ENCODE measurements around the gene GRID1. TPM values are rescaled to one million over a fixed set of nuclear protein-coding genes. Genes with fewer than 3 reads are reported as not detected.

Gene GRID1
- total and polyA plus RNA-seq, 2 experiments from 2014 or later, result not detected

DNA sequence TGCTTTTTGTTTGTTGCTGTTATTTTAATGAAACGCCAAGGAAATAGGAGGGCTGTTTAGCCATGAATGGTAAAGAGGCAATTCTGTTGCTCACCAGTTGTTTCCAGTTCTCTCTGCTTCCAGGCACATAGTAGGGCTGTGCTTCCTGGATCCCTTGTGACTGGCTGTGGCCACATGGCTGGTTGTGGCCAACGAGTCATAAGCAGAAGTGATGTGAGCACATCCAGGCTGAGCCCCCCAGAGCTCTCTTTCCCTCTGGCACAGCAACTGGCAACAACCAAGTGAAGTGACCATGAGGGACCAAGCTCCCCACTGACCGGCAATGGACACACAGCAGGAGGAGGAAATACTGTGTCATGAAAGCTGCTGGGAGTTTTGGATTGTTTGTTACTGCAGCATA, 10.3 kb downstream of the GRID1 start:
- Histone ChIP-seq H3K36me3 (ENCODE audit: low read depth) (no peaks in the 10 kb centered on the region), H3K9me2 (ENCODE audit: insufficient read depth) (no peaks in the 10 kb centered on the region), H3K4me2 (ENCODE audit: unreplicated experiment) (no peak overlapping the region), H3K9me3 (ENCODE audit: low read depth) (no peaks in the 10 kb centered on the region), H3K4me3 (no peak overlapping the region), H3K4me1 (ENCODE audit: insufficient read depth) (no peaks in the 10 kb centered on the region), H3K79me2 (ENCODE audit: insufficient read depth) (no peaks in the 10 kb centered on the region), H3K9ac (no peak overlapping the region), H3K27ac (no peak overlapping the region), H4K20me1 (ENCODE audit: insufficient read depth) (no peaks in the 10 kb centered on the region), H2AFZ (no peak overlapping the region), H3K27me3 (replicated peaks; ENCODE audit: insufficient read depth) (peaks cover 6% of the 10 kb centered on the region; the same call in 1 of the 2 replicates), H3F3A (ENCODE audit: insufficient read depth) (no peaks in the 10 kb centered on the region)
- in situ Hi-C loops (cut with MboI), result no loop called here
- DNase-seq, result no peak
- TF ChIP-seq EZH2 (IDR thresholded peaks at IDR 0.05; ENCODE audit: insufficient read depth, poor library complexity, severe bottlenecking), result no peak
- no peak for TF ChIP-seq EZH2phosphoT487 (IDR thresholded peaks at IDR 0.05; ENCODE audit: insufficient read depth, low read depth)
- 55 to 64% methylated on average over 3 of the region's 3 CpGs for WGBS, 2 experiments (ENCODE audit: low coverage in 1 of 2, low lambda C conversion rate in 2 of 2, missing lambda C conversion rate in 2 of 2)

DNA sequence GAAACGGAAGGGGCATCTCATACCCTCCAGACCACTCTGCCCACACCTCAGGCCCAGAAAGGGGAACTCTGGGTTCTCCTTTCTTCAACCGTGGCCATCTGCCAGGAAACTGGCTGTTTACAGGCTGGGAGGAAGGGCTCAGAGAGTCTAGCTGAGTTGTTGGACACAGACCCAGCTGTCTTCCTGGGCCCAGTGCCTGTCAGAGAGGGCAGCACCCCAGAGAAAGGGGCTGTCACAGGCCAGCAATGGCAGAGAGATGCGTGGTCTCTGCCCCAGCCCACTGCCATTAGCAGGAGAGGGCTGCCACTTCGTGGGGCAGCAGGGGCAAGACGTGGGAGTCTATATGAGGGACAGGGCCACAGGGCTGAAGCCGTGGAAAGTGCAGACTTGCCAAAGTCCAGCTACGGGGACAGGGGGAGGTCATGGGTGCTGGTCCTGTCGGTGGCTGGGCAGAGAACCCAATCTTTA, 11.0 kb downstream of the GRID1 start:
- H2AFZ ChIP-seq, result no peak overlapping the region

DNA sequence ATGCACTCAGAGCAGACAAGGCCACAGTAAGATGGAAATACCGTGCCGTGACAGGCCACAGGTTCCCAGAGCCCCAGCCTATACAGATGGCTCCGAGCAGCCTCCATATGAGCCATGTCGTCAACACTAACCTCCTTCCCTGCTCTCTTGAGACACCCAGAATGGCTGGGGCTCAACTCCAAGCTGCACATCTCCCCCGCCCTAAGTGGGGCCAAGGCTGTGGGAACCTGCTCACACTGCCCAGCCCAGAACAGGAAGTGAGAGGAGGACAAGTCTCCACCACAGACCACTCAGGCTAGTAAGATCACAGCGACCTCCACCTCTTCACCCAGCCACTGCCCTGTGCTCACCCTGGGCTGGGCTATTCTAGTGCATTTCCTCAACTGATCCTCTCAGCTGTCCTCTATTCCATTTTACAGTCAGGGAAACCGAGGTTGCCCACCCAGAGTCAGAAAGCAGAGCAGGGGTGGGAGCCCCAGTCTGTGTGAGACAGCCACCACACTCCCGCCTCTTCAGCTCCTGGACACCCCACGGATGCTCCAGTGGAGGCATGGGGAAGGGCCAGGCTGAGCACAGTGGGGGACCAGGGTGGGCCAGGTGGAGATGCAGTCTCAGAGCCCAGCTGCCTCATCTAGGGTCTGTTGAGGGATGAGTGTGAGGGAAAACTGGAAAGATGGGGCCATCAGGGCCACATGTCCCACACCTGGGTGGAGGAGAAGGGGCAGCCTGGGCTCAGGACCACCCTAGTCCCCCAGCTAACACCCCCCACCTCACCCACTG, 11.6 kb downstream of the GRID1 start:
- no peak for TF ChIP-seq EZH2 (IDR thresholded peaks at IDR 0.05; ENCODE audit: insufficient read depth, poor library complexity, severe bottlenecking)
- no peak for TF ChIP-seq EZH2phosphoT487 (IDR thresholded peaks at IDR 0.05; ENCODE audit: insufficient read depth, low read depth)
- Histone ChIP-seq H3K4me1 (ENCODE audit: insufficient read depth) (no peaks in the 10 kb centered on the region), H3K4me2 (ENCODE audit: unreplicated experiment) (no peak overlapping the region), H3F3A (ENCODE audit: insufficient read depth) (no peaks in the 10 kb centered on the region), H3K36me3 (ENCODE audit: low read depth) (no peaks in the 10 kb centered on the region), H3K9ac (no peak overlapping the region), H3K4me3 (no peak overlapping the region), H4K20me1 (ENCODE audit: insufficient read depth) (no peaks in the 10 kb centered on the region), H3K9me3 (ENCODE audit: low read depth) (no peaks in the 10 kb centered on the region), H2AFZ (no peak overlapping the region), H3K27ac (no peak overlapping the region), H3K9me2 (ENCODE audit: insufficient read depth) (no peaks in the 10 kb centered on the region), H3K27me3 (replicated peaks; ENCODE audit: insufficient read depth) (peaks cover 10% of the 10 kb centered on the region; the same call in 1 of the 2 replicates), H3K79me2 (ENCODE audit: insufficient read depth) (no peaks in the 10 kb centered on the region)
- in situ Hi-C loops (cut with MboI), result no loop called here
- WGBS, 2 experiments (ENCODE audit: low coverage in 1 of 2, low lambda C conversion rate in 2 of 2, missing lambda C conversion rate in 2 of 2), result 35 to 40% methylated on average over 8 to 9 of the region's 9 CpGs
- no peak for DNase-seq

More for the DNA sequence above, 11.0 kb downstream of the GRID1 start:
- Histone ChIP-seq H3K9me3 (ENCODE audit: low read depth) (no peaks in the 10 kb centered on the region), H3K79me2 (ENCODE audit: insufficient read depth) (no peaks in the 10 kb centered on the region), H3K4me3 (no peak overlapping the region), H3K4me2 (ENCODE audit: unreplicated experiment) (no peak overlapping the region), H4K20me1 (ENCODE audit: insufficient read depth) (no peaks in the 10 kb centered on the region), H3K36me3 (ENCODE audit: low read depth) (no peaks in the 10 kb centered on the region), H3K27ac (no peak overlapping the region), H3K27me3 (replicated peaks; ENCODE audit: insufficient read depth) (peaks cover 13% of the 10 kb centered on the region; the same call in 1 of the 2 replicates), H3F3A (ENCODE audit: insufficient read depth) (no peaks in the 10 kb centered on the region), H3K9ac (no peak overlapping the region), H3K9me2 (ENCODE audit: insufficient read depth) (no peaks in the 10 kb centered on the region), H3K4me1 (ENCODE audit: insufficient read depth) (no peaks in the 10 kb centered on the region)
- in situ Hi-C loops (cut with MboI), result no loop called here
- TF ChIP-seq EZH2phosphoT487 (IDR thresholded peaks at IDR 0.05; ENCODE audit: insufficient read depth, low read depth) (no peak), EZH2 (IDR thresholded peaks at IDR 0.05; ENCODE audit: insufficient read depth, poor library complexity, severe bottlenecking) (no peak)
- no peak for DNase-seq
- WGBS, 2 experiments (ENCODE audit: low coverage in 1 of 2, low lambda C conversion rate in 2 of 2, missing lambda C conversion rate in 2 of 2), result 30 to 32% methylated on average over 8 of the region's 8 CpGs

DNA sequence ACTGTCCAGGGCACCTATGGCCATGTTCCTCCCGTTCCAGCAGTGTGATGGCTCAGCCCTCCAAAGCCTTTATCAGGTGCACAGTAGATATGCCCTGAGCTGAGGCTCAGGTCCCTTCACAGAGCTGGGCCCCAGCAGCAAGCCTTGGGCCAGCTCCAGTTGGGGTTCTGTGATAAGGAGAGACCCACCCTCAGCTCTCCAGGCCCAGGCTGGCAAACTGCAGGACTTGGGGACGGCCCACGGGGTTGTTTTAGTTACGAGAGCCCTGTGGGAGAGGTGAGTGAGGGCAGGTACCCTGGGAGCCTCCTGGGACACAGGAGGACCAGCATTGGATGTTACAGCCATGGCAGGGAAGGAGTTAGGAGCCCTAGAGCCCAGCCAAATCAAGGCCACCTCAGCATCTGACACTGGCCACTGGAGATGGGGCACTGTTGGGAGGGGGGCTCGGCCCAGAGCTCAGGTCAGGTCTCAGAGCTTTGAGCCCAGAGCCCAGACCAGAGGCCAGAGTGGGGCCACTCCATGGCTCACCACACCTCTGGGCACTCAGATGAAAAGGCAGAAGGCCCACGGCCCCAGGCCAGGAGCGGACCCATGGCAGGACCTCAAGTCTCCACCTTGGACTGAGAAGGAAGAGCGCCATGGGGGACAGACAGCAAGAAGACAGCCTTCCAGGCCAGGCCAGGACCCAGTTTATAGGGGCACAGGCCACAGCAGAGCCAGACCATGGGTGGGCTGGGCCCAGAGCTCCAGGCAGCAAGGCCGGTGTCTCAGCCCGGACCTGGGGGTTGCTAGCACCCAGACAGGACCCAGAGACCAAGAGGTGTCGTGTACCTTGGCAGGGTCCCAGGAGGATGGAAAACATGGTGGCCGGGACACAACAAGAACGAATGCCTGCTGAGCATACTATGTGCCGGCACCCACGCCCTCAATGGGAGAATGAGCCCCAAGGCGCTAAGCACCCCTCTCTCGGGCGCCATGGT, 12.8 kb downstream of the GRID1 start:
- 55 to 60% methylated on average over 18 of the region's 18 CpGs for WGBS, 2 experiments (ENCODE audit: low coverage in 1 of 2, low lambda C conversion rate in 2 of 2, missing lambda C conversion rate in 2 of 2)
- no peaks in the 10 kb centered on the region for H4K20me1 ChIP-seq (ENCODE audit: insufficient read depth)

More for the DNA sequence above, 12.8 kb downstream of the GRID1 start:
- Histone ChIP-seq H3K36me3 (ENCODE audit: low read depth) (no peaks in the 10 kb centered on the region), H3K27me3 (replicated peaks; ENCODE audit: insufficient read depth) (peaks cover 8% of the 10 kb centered on the region; the same call in 1 of the 2 replicates), H3K4me2 (ENCODE audit: unreplicated experiment) (no peak overlapping the region), H3K9ac (no peak overlapping the region), H3K9me3 (ENCODE audit: low read depth) (no peaks in the 10 kb centered on the region), H3K27ac (no peak overlapping the region), H3K9me2 (ENCODE audit: insufficient read depth) (no peaks in the 10 kb centered on the region), H3K4me1 (ENCODE audit: insufficient read depth) (no peaks in the 10 kb centered on the region), H3K4me3 (no peak overlapping the region), H3F3A (ENCODE audit: insufficient read depth) (no peaks in the 10 kb centered on the region), H2AFZ (no peak overlapping the region), H3K79me2 (ENCODE audit: insufficient read depth) (no peaks in the 10 kb centered on the region)
- DNase-seq, result no peak
- TF ChIP-seq EZH2phosphoT487 (IDR thresholded peaks at IDR 0.05; ENCODE audit: insufficient read depth, low read depth) (no peak), EZH2 (IDR thresholded peaks at IDR 0.05; ENCODE audit: insufficient read depth, poor library complexity, severe bottlenecking) (no peak)
- in situ Hi-C loops (cut with MboI), result no loop called here
